Spleen (tissue), 13 donors: Measurements from ENCODE around the gene NOD1. TPM values are rescaled to one million over a fixed set of nuclear protein-coding genes. Genes with fewer than 3 reads are reported as not detected.
A peak's percentile ranks its signal among the peaks of the same experiment; 100 is the strongest.
"Not testable (repeated sequence)": the region's sequence is repeated elsewhere in the genome, so short reads cannot be mapped to it uniquely, and the experiment has no call there.

Source experiments
- DNase-seq: peaks from one replicate; pipeline ENCODE4 v3.0.0-alpha.2; 2020
- H3K27ac ChIP-seq, 8 donors: fragments of 200-600 bp; sonication (generic) in 7 of 8; 1 replicate in 4 of 8; 2 replicates in 4 of 8; pipeline versions ENCODE4 v1.5.0 to v1.8.0; 2016 to 2021; ENCODE audit warnings: inconsistent platforms in 4 of 8, mild to moderate bottlenecking in 4 of 8, moderate library complexity in 1 of 8
- H3K27me3 ChIP-seq, 7 donors: fragments of 200-600 bp; sonication (generic) in 6 of 7; replicated peaks in 1 of 7; 1 replicate in 4 of 7; 2 replicates in 3 of 7; pipeline versions ENCODE4 v1.5.0 to v1.8.0; 2016 to 2021; ENCODE audit warnings: inconsistent platforms in 3 of 7, mild to moderate bottlenecking in 1 of 7
- H3K36me3 ChIP-seq, 6 donors: fragments of 200-600 bp; sonication (generic) in 5 of 6; 1 replicate in 4 of 6; 2 replicates in 2 of 6; pipeline versions ENCODE4 v1.5.0 to v1.8.0; 2016 to 2021; ENCODE audit warnings: inconsistent platforms in 2 of 6
- H3K4me1 ChIP-seq, 6 donors: fragments of 200-600 bp; sonication (generic) in 5 of 6; 1 replicate in 3 of 6; 2 replicates in 3 of 6; pipeline versions ENCODE4 v1.5.0 to v1.8.0; 2016 to 2021; ENCODE audit warnings: inconsistent platforms in 3 of 6
- H3K4me3 ChIP-seq, 8 donors: fragments of 200-600 bp; sonication (generic) in 7 of 8; 1 replicate in 4 of 8; 2 replicates in 4 of 8; pipeline versions ENCODE4 v1.5.0 to v1.8.0; 2016 to 2021; ENCODE audit warnings: inconsistent platforms in 4 of 8, mild to moderate bottlenecking in 4 of 8, moderate library complexity in 2 of 8
- H3K9me3 ChIP-seq, 8 donors: fragments of 200-600 bp; sonication (generic) in 7 of 8; 1 replicate in 4 of 8; 2 replicates in 4 of 8; pipeline versions ENCODE4 v1.5.0 to v1.8.0; 2016 to 2021; ENCODE audit warnings: inconsistent platforms in 4 of 8
- POLR2A ChIP-seq, 3 donors: fragments of 450-650 bp; IDR thresholded peaks; one replicate each; pipeline ENCODE4 v1.5.1; 2017; ENCODE audit warnings: antibody characterized with exemption in 3 of 3, mild to moderate bottlenecking in 1 of 3
- POLR2AphosphoS5 ChIP-seq, 3 donors: sonication (generic); formaldehyde crosslinking; IDR thresholded peaks; one replicate each; pipeline ENCODE4 v1.5.1; 2017; ENCODE audit warnings: antibody characterized with exemption in 3 of 3
- WGBS, 5 donors: extraction: QIAGEN DNeasy Blood & Tissue Kit in 3 of 5; methylation state at CpG; one replicate each; pipeline versions ENCODE4 v1.1.5 to v1.1.7; 2013 to 2018; 5-methylcytosine and 5-hydroxymethylcytosine counted together
- intact Hi-C: fragments of 100-400 bp; cut with DNase I; formaldehyde crosslinking; loops from one replicate; pipeline ENCODE4 v1.15.0; 2023; ENCODE audit warnings: low total_unique reads
- long read RNA-seq, 2 donors: transcript quantifications; one replicate each; lab custom pipeline, GENCODE V29; 2026
- polyA plus RNA-seq, 3 donors: library from polyadenylated mRNA; stranded (reverse); fragments of 200-250 nt; gene quantifications; one replicate each; pipeline ENCODE4 v1.2.1, GENCODE V29; 2013
- total RNA-seq, 7 donors: library from RNA; depleted of rRNA in 3 of 7; stranded (reverse); fragments of >200 nt in 3 of 7; fragmentation: NEBNext Ultra II Directional in 4 of 7; extraction: Animal tissue kit (Norgen Biotek cat#: 25700) in 4 of 7; gene quantifications; one replicate each; pipeline versions ENCODE4 v1.1.0 to v1.2.1, GENCODE V29; 2016 to 2021
- TF ChIP-seq, protein P1 (sequence below), 11 experiments: fragments of 200-600 bp in 7 of 11; fragments of 450-650 bp in 4 of 11; sonication (generic) in 4 of 11; IDR thresholded peaks in 8 of 11; conservative IDR thresholded peaks in 3 of 11; 1 replicate in 7 of 11; 2 replicates in 4 of 11; pipeline versions ENCODE4 v1.4.0 to v1.8.0; 2016 to 2021; ENCODE audit warnings: antibody characterized with exemption in 11 of 11, inconsistent platforms in 4 of 11, mild to moderate bottlenecking in 1 of 11
- donor health status: healthy with polysubstance abuse.
- donor health status: DM: no; HTN: no; CAD: no; lungs with moderate emphysema.
- donor health status: DM: no; HTN: no; CAD: no.
- donor health status: Bipolar disorder and iron deficiency.
- donor health status: healthy.
- donor health status: DM: no; HTN: no; CAD: no.
- donor health status: DM: yes; HTN: yes; CAD: no.

The NOD1 gene, protein sequence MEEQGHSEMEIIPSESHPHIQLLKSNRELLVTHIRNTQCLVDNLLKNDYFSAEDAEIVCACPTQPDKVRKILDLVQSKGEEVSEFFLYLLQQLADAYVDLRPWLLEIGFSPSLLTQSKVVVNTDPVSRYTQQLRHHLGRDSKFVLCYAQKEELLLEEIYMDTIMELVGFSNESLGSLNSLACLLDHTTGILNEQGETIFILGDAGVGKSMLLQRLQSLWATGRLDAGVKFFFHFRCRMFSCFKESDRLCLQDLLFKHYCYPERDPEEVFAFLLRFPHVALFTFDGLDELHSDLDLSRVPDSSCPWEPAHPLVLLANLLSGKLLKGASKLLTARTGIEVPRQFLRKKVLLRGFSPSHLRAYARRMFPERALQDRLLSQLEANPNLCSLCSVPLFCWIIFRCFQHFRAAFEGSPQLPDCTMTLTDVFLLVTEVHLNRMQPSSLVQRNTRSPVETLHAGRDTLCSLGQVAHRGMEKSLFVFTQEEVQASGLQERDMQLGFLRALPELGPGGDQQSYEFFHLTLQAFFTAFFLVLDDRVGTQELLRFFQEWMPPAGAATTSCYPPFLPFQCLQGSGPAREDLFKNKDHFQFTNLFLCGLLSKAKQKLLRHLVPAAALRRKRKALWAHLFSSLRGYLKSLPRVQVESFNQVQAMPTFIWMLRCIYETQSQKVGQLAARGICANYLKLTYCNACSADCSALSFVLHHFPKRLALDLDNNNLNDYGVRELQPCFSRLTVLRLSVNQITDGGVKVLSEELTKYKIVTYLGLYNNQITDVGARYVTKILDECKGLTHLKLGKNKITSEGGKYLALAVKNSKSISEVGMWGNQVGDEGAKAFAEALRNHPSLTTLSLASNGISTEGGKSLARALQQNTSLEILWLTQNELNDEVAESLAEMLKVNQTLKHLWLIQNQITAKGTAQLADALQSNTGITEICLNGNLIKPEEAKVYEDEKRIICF
- total RNA-seq (10 to 100 TPM; 27.8 to 40.8 (median 37.7) TPM), polyA plus RNA-seq (10 to 100 TPM; 11.0 to 27.9 (median 21.9) TPM)
- long read RNA-seq, donor 1: 0 reads
- long read RNA-seq, donor 2: 0 reads

DNA sequence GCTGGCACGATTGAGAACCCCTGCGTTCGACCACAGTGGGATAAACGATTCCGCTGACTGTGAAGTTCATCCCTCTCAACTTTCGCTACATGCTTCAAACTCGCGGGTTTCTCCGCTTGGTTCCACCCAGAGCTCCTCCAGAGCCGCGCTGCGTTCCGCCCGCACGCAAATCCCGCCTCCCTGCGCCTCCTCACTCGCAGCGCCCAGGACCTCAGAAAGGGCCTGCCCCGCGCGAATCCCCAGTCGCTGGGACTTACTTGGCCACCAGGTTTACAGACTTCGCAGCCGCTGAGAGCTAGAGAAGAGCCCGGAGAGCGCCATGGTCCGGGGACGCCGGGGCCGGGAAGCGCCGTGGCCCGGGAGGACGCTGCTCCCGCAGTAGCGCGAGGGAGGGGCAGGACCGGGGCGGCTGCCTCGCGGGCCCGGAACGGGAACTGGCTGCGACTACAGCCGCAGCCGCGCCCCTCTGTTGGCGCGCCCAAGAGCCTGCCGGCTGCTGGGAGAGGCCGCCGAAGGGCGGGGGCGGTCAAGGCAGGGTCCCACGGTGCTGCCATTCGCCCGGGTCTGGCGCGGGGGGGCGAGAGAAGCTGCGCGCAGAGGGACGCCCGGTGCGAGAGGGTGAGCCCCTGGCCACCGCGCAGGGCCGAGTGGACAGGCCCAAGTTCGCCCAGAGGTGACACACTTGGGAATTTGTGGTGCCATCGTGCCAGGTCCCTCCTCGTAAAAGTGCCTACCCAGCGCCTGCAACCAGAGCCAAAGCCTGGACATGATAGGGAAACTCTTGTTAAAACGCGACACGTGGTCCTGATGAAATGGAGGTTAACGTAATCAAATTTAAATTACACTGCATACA is at the start of gene NOD1:
Gene NOD1 (minus strand): TSS at position 436 of the 853 bp plus-strand sequence. CDS start 21,863 bp downstream, outside the sequence.
- WGBS, 5 donors: 0 to 1% (median 0%) methylated on average over 48 to 77 of the region's 77 CpGs
- H3K4me1 ChIP-seq: peaks cover 24 to 60% (median 57%) of the 10 kb centered on the region in 6 donors
- peak within 1 kb of the TSS; percentile 90 to 97 (median 94) for H3K27ac ChIP-seq
- peak; percentile 97 for DNase-seq
- no peaks in the 10 kb centered on the region for H3K9me3 ChIP-seq
- TF ChIP-seq POLR2AphosphoS5 (IDR thresholded peaks at IDR 0.05): peak; percentile 85 to 92 (median 90)
- TF ChIP-seq, protein P1, sequence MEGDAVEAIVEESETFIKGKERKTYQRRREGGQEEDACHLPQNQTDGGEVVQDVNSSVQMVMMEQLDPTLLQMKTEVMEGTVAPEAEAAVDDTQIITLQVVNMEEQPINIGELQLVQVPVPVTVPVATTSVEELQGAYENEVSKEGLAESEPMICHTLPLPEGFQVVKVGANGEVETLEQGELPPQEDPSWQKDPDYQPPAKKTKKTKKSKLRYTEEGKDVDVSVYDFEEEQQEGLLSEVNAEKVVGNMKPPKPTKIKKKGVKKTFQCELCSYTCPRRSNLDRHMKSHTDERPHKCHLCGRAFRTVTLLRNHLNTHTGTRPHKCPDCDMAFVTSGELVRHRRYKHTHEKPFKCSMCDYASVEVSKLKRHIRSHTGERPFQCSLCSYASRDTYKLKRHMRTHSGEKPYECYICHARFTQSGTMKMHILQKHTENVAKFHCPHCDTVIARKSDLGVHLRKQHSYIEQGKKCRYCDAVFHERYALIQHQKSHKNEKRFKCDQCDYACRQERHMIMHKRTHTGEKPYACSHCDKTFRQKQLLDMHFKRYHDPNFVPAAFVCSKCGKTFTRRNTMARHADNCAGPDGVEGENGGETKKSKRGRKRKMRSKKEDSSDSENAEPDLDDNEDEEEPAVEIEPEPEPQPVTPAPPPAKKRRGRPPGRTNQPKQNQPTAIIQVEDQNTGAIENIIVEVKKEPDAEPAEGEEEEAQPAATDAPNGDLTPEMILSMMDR (IDR thresholded peaks at IDR 0.05 in 8 of 11, conservative IDR thresholded peaks at IDR 0.05 in 3 of 11): peak in 6 of 11 experiments; percentile 4 to 47 (median 26)
- TF ChIP-seq POLR2A (IDR thresholded peaks at IDR 0.05): peak; percentile 52 to 59 (median 54)
- peaks cover 0 to 5% (median 0%) of the 10 kb centered on the region in 6 donors for H3K36me3 ChIP-seq
- no peaks in the 10 kb centered on the region for H3K27me3 ChIP-seq
- intact Hi-C loops: no loop called here
- H3K4me3 ChIP-seq: peak within 1 kb of the TSS; percentile 62 to 88 (median 76)

DNA sequence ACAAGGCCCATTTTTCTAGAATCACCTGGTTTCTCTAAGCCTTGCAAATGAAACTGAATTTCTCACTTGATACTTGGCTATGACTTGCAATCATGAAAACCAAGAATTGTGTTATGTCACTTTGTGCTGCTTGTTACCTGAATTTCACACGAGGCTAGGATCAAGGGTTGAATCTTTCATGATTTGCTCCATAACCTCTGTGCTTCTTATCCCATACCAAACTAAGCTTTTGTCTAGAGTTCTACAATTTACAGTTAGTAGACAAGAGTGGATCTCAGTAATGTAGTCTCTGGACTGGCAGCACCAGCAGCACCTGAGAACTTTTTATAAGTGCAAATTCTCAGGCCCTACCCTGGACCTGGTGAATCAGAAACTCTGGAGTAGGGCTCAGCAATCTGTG is 48.7 kb upstream of the NOD1 start:
- intact Hi-C loops, H3K9me3 ChIP-seq, H3K4me3 ChIP-seq, DNase-seq, H3K36me3 ChIP-seq, H3K27ac ChIP-seq, H3K4me1 ChIP-seq, H3K27me3 ChIP-seq: not testable (repeated sequence)
- 79 to 96% (median 86%) methylated on average over 1 of the region's 1 CpG for WGBS, 5 donors

DNA sequence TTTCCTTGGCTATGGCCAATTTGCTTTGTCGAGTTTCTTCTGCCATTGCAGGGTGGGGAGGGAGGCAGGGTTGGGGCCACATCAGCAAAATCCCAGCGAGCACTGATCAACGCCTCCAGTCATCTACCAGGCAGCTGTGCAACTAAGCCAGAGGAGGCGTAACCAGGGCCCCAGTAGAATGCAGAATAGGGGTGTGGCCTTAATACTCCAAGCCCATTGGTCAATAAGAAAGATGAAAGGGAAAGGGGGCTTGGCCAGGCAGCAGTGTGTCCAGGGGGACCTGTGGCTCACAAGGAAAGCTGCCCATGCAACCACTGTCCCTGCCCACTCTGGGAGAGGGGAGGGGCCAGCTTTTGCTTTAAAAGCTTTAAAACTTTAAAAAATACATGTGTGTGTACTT is 47.6 kb upstream of the NOD1 start:
- H3K27ac ChIP-seq: no peak overlapping the region
- TF ChIP-seq POLR2A (IDR thresholded peaks at IDR 0.05): no peak
- no peak for TF ChIP-seq POLR2AphosphoS5 (IDR thresholded peaks at IDR 0.05)
- TF ChIP-seq, protein P1 (IDR thresholded peaks at IDR 0.05 in 8 of 11, conservative IDR thresholded peaks at IDR 0.05 in 3 of 11): no peak

DNA sequence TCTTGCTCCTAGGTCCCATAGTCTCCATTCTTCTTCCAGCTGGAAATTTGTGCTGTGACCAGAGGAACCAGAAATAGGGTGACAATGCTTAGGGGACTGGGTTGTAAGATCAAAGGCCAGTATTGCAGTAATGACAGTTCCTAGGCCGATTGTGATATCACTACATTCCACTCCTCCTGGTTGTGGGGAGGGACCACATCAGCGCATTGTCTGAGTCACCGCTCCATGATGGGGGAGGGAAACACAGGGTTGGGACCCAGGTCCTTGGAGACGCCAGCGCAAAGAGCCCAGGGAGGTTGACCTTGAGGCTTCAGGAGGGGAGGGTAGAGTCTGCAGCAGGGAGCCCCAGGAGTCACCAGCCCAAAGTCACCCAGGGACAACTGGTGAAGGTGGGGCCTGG is 46.8 kb upstream of the NOD1 start:
- DNase-seq: no peak
- H3K4me1 ChIP-seq: peaks cover 0 to 8% (median 4%) of the 10 kb centered on the region in 6 donors
- no peaks in the 10 kb centered on the region for H3K9me3 ChIP-seq
- peaks cover 0 to 7% (median 0%) of the 10 kb centered on the region in 6 donors for H3K36me3 ChIP-seq
- 94 to 97% (median 94%) methylated on average over 5 of the region's 5 CpGs for WGBS, 5 donors
- no peak overlapping the region for H3K4me3 ChIP-seq
- TF ChIP-seq, protein P1 (IDR thresholded peaks at IDR 0.05 in 8 of 11, conservative IDR thresholded peaks at IDR 0.05 in 3 of 11): no peak
- TF ChIP-seq POLR2A (IDR thresholded peaks at IDR 0.05): no peak
- no peak for TF ChIP-seq POLR2AphosphoS5 (IDR thresholded peaks at IDR 0.05)
- intact Hi-C loops: no loop called here
- H3K27ac ChIP-seq: no peak overlapping the region
- no peaks in the 10 kb centered on the region for H3K27me3 ChIP-seq

More for the DNA sequence above, 47.6 kb upstream of the NOD1 start:
- Histone ChIP-seq H3K9me3 (no peaks in the 10 kb centered on the region), H3K27me3 (no peaks in the 10 kb centered on the region), H3K36me3 (peaks cover 0 to 7% (median 0%) of the 10 kb centered on the region in 6 donors), H3K4me1 (peaks cover 0 to under 1% (median 0%) of the 10 kb centered on the region in 6 donors), H3K4me3 (no peak overlapping the region)
- intact Hi-C loops: no loop called here
- WGBS, 5 donors: 91 to 100% (median 94%) methylated on average over 4 of the region's 4 CpGs
- no peak for DNase-seq
